Measurements from ENCODE around the gene MIOX.

Gene MIOX

DNA sequence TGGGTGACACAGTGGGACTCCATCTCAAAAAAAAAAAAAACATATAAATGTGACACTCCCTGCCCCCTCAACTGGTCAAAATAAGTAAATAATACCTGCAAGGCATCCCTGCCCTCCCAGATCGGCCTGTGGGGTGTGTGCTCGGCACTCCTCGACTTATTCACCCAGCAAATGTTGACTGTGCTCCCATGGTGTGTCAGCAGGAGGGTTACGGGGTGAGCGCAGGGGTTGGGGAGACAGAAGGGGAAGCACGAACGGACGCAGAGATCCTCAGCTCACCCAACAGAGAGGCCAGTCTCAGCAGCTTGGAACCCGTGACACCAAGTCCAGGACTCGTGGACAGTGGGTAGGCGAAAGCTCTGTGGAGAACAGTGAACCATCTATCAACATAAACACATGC is 6.9 kb upstream of the MIOX start:
- Histone ChIP-seq H3K9me3 (ENCODE audit: low read length) (no peaks in the 10 kb centered on the region), H3K4me1 (ENCODE audit: insufficient read depth, low read length) (peaks cover 6% of the 10 kb centered on the region), H3K36me3 (ENCODE audit: insufficient read depth, low read length) (no peaks in the 10 kb centered on the region), H3K4me3 (ENCODE audit: low read depth in 1 of 2, low read length in 2 of 2) (no peak overlapping the region), H3K27me3 (ENCODE audit: control insufficient read depth in 1 of 2, insufficient read depth in 2 of 2, low read length in 2 of 2) (peaks cover 11 to 47% of the 10 kb centered on the region in 2 donors), H3K27ac (ENCODE audit: low read depth, low read length) (no peak overlapping the region), H3K9ac (ENCODE audit: low read length) (no peak overlapping the region)

DNA sequence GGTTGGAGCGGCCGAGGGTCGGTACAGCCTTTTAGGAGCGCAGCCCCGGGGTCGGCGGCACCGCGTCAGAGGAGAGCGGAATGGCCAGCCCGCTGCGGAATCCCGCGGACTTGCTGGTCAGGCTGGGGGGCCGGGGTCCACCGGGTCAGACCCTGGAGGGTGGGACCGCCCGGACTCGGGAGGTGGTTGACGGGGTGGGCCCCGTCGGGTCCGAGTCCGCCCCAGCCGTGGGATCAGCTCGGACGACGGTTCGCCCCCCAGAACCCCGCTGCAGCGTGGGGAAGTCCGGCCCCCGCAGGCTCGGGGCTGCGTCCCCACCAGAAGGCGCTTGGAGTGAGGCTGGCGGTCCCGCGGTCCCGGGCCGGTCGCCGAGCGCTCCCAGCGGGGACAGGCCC is 5.6 kb upstream of the MIOX start:
- Histone ChIP-seq H3K36me3 (ENCODE audit: insufficient read depth, low read length) (no peaks in the 10 kb centered on the region), H3K27ac (ENCODE audit: low read depth, low read length) (no peak overlapping the region), H3K9me3 (ENCODE audit: low read length) (no peaks in the 10 kb centered on the region), H3K27me3 (ENCODE audit: control insufficient read depth in 1 of 2, insufficient read depth in 2 of 2, low read length in 2 of 2) (peaks cover 11 to 47% of the 10 kb centered on the region in 2 donors), H3K4me3 (ENCODE audit: low read depth in 1 of 2, low read length in 2 of 2) (no peak overlapping the region), H3K4me1 (ENCODE audit: insufficient read depth, low read length) (no peaks in the 10 kb centered on the region), H3K9ac (ENCODE audit: low read length) (no peak overlapping the region)

- Histone ChIP-seq H3K4me3 (ENCODE audit: low read depth in 1 of 2, low read length in 2 of 2) (no peak within 1 kb of the TSS), H3K27me3 (ENCODE audit: control insufficient read depth in 1 of 2, insufficient read depth in 2 of 2, low read length in 2 of 2) (peaks cover 11 to 47% of the 10 kb centered on the region in 2 donors), H3K9me3 (ENCODE audit: low read length) (no peaks in the 10 kb centered on the region), H3K36me3 (ENCODE audit: insufficient read depth, low read length) (no peaks in the 10 kb centered on the region), H3K9ac (ENCODE audit: low read length) (no peak within 1 kb of the TSS), H3K4me1 (ENCODE audit: insufficient read depth, low read length) (no peaks in the 10 kb centered on the region), H3K27ac (ENCODE audit: low read depth, low read length) (no peak within 1 kb of the TSS)
These were observed 5.1 kb upstream of the MIOX start, which contains the start of gene ADM2 for GRCh38 chr22:50481440-50482106. Gene ADM2 (plus strand): TSS chr22:50481543. CDS start chr22:50481848, 305 bp downstream.

DNA sequence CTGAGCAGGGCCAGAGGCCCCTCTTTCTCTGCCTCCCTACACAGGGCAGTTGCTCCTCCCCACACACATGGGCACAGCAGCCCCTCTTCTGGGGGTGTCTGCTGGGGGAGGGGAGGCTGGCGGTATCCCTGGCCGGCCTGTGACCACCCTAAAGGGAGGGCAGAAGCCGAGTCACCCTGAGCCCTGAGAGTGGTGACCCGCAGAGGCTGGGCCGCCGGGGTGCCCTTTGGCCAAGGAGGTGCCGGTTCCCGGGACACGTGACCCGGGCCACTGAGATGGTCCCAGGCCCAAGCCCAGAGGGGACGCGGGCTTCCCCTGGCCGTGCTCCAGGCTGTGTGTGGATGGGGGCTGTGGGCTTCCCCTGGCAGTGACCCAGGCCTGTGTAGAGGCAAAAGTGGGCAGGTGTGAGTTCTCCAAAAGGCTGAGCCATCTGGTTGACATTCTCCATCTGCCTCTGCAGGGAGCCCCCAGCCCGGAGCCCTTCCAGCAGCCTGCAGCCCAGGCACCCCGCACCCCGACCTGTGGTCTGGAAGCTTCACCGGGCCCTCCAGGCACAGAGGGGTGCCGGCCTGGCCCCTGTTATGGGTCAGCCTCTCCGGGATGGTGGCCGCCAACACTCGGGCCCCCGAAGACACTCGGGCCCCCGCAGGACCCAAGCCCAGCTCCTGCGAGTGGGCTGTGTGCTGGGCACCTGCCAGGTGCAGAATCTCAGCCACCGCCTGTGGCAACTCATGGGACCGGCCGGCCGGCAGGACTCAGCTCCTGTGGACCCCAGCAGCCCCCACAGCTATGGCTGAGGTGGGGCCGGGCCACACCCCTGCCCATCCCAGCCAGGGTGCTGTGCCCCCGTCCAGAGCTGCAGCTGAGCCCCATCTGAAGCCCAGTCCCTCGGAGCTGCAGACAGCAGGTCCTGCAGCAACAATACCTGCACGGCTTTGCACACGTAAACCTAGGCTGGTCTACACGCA is 4.3 kb upstream of the MIOX start:
- no peaks in the 10 kb centered on the region for H3K4me1 ChIP-seq (ENCODE audit: insufficient read depth, low read length)
- H3K4me3 ChIP-seq (ENCODE audit: low read depth in 1 of 2, low read length in 2 of 2) = no peak overlapping the region
- no peaks in the 10 kb centered on the region for H3K9me3 ChIP-seq (ENCODE audit: low read length)
- no peak overlapping the region for H3K27ac ChIP-seq (ENCODE audit: low read depth, low read length)
- no peaks in the 10 kb centered on the region for H3K36me3 ChIP-seq (ENCODE audit: insufficient read depth, low read length)
- peaks cover 11 to 47% of the 10 kb centered on the region in 2 donors for H3K27me3 ChIP-seq (ENCODE audit: control insufficient read depth in 1 of 2, insufficient read depth in 2 of 2, low read length in 2 of 2)
- H3K9ac ChIP-seq (ENCODE audit: low read length) = no peak overlapping the region

DNA sequence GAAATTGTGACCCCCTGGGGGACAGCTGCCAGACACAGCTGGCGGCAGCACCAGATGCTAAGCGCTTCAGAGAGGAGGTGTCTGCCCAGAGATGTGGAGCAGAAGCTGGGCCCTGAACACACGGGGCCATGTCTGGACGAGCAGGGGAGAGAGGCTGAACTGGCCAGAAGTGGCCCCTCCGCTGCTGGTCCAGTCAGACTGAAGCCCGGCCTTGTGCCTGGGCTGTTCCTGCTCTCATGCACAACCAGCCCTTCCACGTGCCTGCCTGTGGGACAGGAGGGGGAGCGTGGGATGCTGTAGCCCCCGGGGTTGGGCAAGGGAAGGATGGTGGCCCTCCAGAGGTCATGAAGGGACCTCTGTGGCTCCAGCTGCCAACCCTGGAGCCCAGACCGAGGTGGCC is 3.6 kb upstream of the MIOX start:
- peaks cover 11 to 47% of the 10 kb centered on the region in 2 donors for H3K27me3 ChIP-seq (ENCODE audit: control insufficient read depth in 1 of 2, insufficient read depth in 2 of 2, low read length in 2 of 2)
- no peak overlapping the region for H3K4me3 ChIP-seq (ENCODE audit: low read depth in 1 of 2, low read length in 2 of 2)
- H3K4me1 ChIP-seq (ENCODE audit: insufficient read depth, low read length) = no peaks in the 10 kb centered on the region
- no peak overlapping the region for H3K9ac ChIP-seq (ENCODE audit: low read length)
- H3K27ac ChIP-seq (ENCODE audit: low read depth, low read length) = no peak overlapping the region
- no peaks in the 10 kb centered on the region for H3K36me3 ChIP-seq (ENCODE audit: insufficient read depth, low read length)
- no peaks in the 10 kb centered on the region for H3K9me3 ChIP-seq (ENCODE audit: low read length)

GRCh38 chr22:50483556-50483955 is 3.1 kb upstream of the MIOX start:
- H3K36me3 ChIP-seq (ENCODE audit: insufficient read depth, low read length) = no peaks in the 10 kb centered on the region
- peaks cover 11 to 47% of the 10 kb centered on the region in 2 donors for H3K27me3 ChIP-seq (ENCODE audit: control insufficient read depth in 1 of 2, insufficient read depth in 2 of 2, low read length in 2 of 2)
- no peak overlapping the region for H3K9ac ChIP-seq (ENCODE audit: low read length)
- no peak overlapping the region for H3K4me3 ChIP-seq (ENCODE audit: low read depth in 1 of 2, low read length in 2 of 2)
- H3K4me1 ChIP-seq (ENCODE audit: insufficient read depth, low read length) = no peaks in the 10 kb centered on the region
- no peak overlapping the region for H3K27ac ChIP-seq (ENCODE audit: low read depth, low read length)
- H3K9me3 ChIP-seq (ENCODE audit: low read length) = no peaks in the 10 kb centered on the region

- Histone ChIP-seq H3K9me3 (ENCODE audit: low read length) (no peaks in the 10 kb centered on the region), H3K27ac (ENCODE audit: low read depth, low read length) (no peak overlapping the region), H3K27me3 (ENCODE audit: control insufficient read depth in 1 of 2, insufficient read depth in 2 of 2, low read length in 2 of 2) (peaks cover 11 to 47% of the 10 kb centered on the region in 2 donors), H3K36me3 (ENCODE audit: insufficient read depth, low read length) (no peaks in the 10 kb centered on the region), H3K4me3 (ENCODE audit: low read depth in 1 of 2, low read length in 2 of 2) (no peak overlapping the region), H3K4me1 (ENCODE audit: insufficient read depth, low read length) (no peaks in the 10 kb centered on the region), H3K9ac (ENCODE audit: low read length) (no peak overlapping the region)
These were observed 2.4 kb upstream of the MIOX start for GRCh38 chr22:50483977-50484853.

DNA sequence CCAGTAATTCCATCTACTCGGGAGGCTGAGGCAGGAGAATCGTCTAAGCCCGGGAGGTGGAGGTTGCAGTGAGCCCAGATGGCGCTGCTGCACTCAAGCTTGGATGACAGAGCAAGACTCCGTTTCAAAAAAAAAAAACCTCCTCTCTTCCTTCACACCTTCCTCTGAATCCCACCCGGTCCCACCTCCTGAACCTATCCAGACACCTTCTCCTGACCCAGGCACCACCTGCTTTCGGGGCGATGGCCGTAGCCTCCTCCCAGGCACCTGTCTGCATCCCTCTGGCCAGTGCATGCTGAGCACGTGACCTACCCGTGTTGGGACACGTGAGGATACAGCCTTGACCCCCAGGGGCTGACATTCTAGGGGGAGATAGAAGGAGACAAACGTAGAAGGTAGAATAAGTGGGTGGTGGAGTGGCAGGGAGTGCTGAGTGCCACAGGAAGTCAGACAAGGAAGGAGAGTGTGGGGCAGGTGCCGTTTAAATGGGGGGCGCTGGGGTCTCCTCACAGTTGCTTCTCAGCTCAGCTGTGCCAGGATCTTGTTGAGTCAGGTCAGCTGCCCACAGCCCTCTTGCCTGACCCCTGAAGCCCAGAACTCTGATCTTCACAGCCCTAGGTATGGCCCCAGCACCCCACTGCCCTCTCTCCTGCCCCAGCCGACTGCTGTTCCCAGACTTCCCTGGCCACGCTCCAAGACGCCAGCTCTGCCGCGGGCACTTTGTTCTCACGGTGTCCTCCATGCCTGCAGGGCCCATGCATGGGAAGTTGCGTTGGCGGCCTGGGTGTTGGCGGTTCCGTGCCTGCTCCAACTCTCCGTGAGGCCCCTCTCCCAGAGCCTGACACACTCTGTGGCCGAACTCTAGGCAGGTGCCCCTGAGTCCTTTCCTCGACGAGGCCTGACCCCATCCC is 1.2 kb upstream of the MIOX start:
- Histone ChIP-seq H3K9me3 (ENCODE audit: low read length) (no peaks in the 10 kb centered on the region), H3K27ac (ENCODE audit: low read depth, low read length) (no peak overlapping the region), H3K4me3 (ENCODE audit: low read depth in 1 of 2, low read length in 2 of 2) (no peak overlapping the region), H3K36me3 (ENCODE audit: insufficient read depth, low read length) (no peaks in the 10 kb centered on the region), H3K4me1 (ENCODE audit: insufficient read depth, low read length) (no peaks in the 10 kb centered on the region), H3K27me3 (ENCODE audit: control insufficient read depth in 1 of 2, insufficient read depth in 2 of 2, low read length in 2 of 2) (peaks cover 2 to 38% of the 10 kb centered on the region in 2 donors), H3K9ac (ENCODE audit: low read length) (no peak overlapping the region)

DNA sequence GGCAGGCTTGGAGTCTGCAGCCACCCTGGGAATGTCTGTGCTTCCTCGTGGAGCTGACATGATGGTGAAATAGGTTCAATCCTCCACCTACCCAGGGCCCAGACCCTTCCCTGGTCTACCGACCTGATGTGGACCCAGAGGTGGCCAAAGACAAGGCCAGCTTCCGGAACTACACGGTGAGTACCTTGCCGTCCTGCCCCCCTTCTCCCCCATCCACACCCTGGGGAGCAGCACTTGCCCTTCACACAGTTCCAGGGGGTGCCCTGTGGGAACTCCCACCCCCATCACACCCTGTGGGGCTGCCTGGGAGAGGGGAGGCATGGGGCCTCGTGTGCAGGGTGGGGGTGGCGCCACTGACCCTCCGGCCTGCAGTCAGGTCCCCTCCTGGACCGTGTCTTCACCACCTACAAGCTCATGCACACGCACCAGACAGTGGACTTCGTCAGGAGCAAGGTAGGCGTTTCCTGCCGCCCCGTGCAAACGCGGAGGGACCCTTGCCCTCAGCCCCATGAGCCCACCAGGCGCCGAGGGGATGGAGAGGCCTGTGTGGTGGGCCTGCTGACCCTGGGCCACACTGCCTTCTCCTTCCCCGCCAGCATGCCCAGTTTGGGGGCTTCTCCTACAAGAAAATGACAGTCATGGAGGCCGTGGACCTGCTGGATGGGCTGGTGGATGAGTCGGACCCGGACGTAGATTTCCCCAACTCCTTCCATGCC is 789 bp downstream of the MIOX start:
- Histone ChIP-seq H3K4me1 (ENCODE audit: insufficient read depth, low read length) (no peaks in the 10 kb centered on the region), H3K27me3 (ENCODE audit: control insufficient read depth in 1 of 2, insufficient read depth in 2 of 2, low read length in 2 of 2) (peaks cover 0 to 19% of the 10 kb centered on the region in 2 donors), H3K4me3 (ENCODE audit: low read depth in 1 of 2, low read length in 2 of 2) (no peak overlapping the region), H3K36me3 (ENCODE audit: insufficient read depth, low read length) (no peaks in the 10 kb centered on the region), H3K9me3 (ENCODE audit: low read length) (no peaks in the 10 kb centered on the region), H3K27ac (ENCODE audit: low read depth, low read length) (no peak overlapping the region), H3K9ac (ENCODE audit: low read length) (no peak overlapping the region)
